ENCODE measurements around the gene CDC27.

The CDC27 gene

GRCh38 chr17:47099451-47099986 lies 89.6 kb downstream of the CDC27 start:
- DNase-seq (ENCODE audit: low spot score) = no peak

DNA sequence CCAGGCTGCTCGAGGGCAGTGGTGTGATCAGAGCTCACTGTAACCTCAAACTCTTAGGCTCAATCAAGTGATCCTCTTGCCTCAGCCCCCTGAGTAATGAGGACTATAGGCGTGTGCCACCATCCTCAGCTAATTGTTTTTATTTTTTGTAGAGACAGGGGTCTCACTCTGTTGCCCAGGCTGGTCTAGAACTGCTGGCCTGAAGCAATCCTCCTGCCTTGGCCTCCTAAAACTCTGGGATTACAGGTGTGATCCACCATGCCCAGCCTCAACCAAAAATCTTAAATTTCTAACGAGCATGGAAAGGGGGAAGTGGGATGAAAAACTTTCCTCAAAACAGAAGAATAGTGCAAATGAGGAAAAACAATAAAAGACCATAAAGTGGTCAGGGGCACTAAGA lies 92.8 kb downstream of the CDC27 start:
- Histone ChIP-seq H3K27ac (no peak overlapping the region), H3K4me3 (no peak overlapping the region)
- TF ChIP-seq, protein P1, sequence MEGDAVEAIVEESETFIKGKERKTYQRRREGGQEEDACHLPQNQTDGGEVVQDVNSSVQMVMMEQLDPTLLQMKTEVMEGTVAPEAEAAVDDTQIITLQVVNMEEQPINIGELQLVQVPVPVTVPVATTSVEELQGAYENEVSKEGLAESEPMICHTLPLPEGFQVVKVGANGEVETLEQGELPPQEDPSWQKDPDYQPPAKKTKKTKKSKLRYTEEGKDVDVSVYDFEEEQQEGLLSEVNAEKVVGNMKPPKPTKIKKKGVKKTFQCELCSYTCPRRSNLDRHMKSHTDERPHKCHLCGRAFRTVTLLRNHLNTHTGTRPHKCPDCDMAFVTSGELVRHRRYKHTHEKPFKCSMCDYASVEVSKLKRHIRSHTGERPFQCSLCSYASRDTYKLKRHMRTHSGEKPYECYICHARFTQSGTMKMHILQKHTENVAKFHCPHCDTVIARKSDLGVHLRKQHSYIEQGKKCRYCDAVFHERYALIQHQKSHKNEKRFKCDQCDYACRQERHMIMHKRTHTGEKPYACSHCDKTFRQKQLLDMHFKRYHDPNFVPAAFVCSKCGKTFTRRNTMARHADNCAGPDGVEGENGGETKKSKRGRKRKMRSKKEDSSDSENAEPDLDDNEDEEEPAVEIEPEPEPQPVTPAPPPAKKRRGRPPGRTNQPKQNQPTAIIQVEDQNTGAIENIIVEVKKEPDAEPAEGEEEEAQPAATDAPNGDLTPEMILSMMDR (IDR thresholded peaks at IDR 0.05) = no peak
- no peak for DNase-seq (ENCODE audit: low spot score)

More at GRCh38 chr17:47099451-47099986, 89.6 kb downstream of the CDC27 start:
- TF ChIP-seq, protein P1 (IDR thresholded peaks at IDR 0.05) = no peak
- peak overlapping the region; percentile 98 for H3K4me3 ChIP-seq
- peak overlapping the region; percentile 73 to 85 for H3K27ac ChIP-seq

GRCh38 chr17:47095268-47095667 lies 93.8 kb downstream of the CDC27 start:
- H3K4me3 ChIP-seq = no peak overlapping the region
- TF ChIP-seq, protein P1 (IDR thresholded peaks at IDR 0.05) = no peak
- H3K27ac ChIP-seq = no peak overlapping the region
- DNase-seq (ENCODE audit: low spot score) = no peak

- Histone ChIP-seq H3K27ac (no peak overlapping the region), H3K4me3 (no peak overlapping the region)
- DNase-seq (ENCODE audit: low spot score) = no peak
- TF ChIP-seq, protein P1 (IDR thresholded peaks at IDR 0.05) = no peak
These were observed 102.0 kb downstream of the CDC27 start for GRCh38 chr17:47087093-47087492.

- DNase-seq (ENCODE audit: low spot score) = no peak
- TF ChIP-seq, protein P1 (IDR thresholded peaks at IDR 0.05) = no peak
- H3K4me3 ChIP-seq = no peak overlapping the region
These were observed 103.4 kb downstream of the CDC27 start for GRCh38 chr17:47085736-47086135.

DNA sequence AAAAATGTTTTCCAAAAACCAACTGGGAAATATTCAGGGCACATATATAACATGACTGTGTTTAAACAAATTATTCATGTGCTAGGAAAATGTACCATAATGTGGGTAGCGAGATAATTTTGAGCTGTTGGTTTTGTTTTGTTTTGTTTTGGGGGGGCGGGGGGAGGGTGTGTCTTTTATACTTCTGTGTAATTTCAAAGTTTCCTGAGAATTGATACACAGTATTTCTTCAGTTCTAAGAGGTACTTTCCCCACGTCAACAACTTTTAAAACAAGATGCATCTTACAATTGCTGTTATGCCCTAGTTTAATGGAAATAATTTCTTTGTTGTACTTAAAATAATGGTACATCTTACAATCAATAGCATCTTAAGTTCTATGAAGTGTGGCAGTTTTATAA lies 110.3 kb downstream of the CDC27 start:
- no peak for DNase-seq (ENCODE audit: low spot score)

More at GRCh38 chr17:47085736-47086135, 103.4 kb downstream of the CDC27 start:
- no peak overlapping the region for H3K27ac ChIP-seq

DNA sequence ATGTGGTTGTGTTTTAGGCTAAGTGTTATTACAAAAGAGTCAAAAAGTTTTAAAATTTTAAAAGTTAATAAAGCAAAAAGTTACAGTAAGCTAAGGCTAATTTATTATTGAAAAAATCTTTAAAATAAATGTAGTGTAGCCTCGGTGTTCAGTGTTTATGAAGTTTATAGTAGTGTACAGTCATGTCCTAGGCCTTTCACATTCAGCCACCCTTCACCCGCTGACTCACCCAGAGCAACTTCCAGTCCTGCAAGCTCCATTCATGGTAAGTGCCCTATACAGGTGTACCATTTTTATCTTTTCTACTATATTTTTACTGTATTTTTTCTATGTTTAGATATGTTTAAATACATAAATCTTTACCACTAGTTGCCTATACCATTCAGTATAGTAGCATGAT lies 111.5 kb downstream of the CDC27 start:
- DNase-seq (ENCODE audit: low spot score) = no peak
- no peak overlapping the region for H3K27ac ChIP-seq
- TF ChIP-seq, protein P1 (IDR thresholded peaks at IDR 0.05) = no peak
- no peak overlapping the region for H3K4me3 ChIP-seq

More for the DNA sequence above, 110.3 kb downstream of the CDC27 start:
- no peak overlapping the region for H3K27ac ChIP-seq
- TF ChIP-seq, protein P1 (IDR thresholded peaks at IDR 0.05) = no peak
- H3K4me3 ChIP-seq = no peak overlapping the region
